Spinal cord (tissue), 10 donors: ENCODE measurements around the gene ZBTB16. TPM values are rescaled to one million over a fixed set of nuclear protein-coding genes. Genes with fewer than 3 reads are reported as not detected.
A peak's percentile ranks its signal among the peaks of the same experiment; 100 is the strongest.

ENCODE experiments used
- DNase-seq, 6 donors: peaks; one replicate each; pipeline versions ENCODE4 v3.0.0 to v3.0.0-alpha.2; 2013 to 2015; ENCODE audit warnings: low spot score in 6 of 6, low read depth in 4 of 6
- H3K27ac ChIP-seq: one replicate; pipeline ENCODE4 v1.5.1; 2013; ENCODE audit warnings: low read depth, low read length, control low read depth
- H3K27me3 ChIP-seq: one replicate; pipeline ENCODE4 v1.6.1; 2013; ENCODE audit warnings: low read length; ENCODE audit not compliant: control insufficient read depth, insufficient read depth
- H3K36me3 ChIP-seq: one replicate; pipeline ENCODE4 v1.6.1; 2013; ENCODE audit warnings: low read length; ENCODE audit not compliant: control insufficient read depth, insufficient read depth
- H3K4me1 ChIP-seq: one replicate; pipeline ENCODE4 v1.6.1; 2013; ENCODE audit warnings: low read length; ENCODE audit not compliant: control insufficient read depth, insufficient read depth
- H3K4me3 ChIP-seq: one replicate; pipeline ENCODE4 v1.5.1; 2013; ENCODE audit warnings: low read depth, low read length, control low read depth
- H3K9me3 ChIP-seq: one replicate; pipeline ENCODE4 v1.6.1; 2013; ENCODE audit warnings: low read length; ENCODE audit not compliant: control insufficient read depth, insufficient read depth
- WGBS: methylation state at CpG from one replicate; pipeline ENCODE4 v1.1.5; 2013; ENCODE audit warnings: missing lambda C conversion rate; ENCODE audit not compliant: insufficient coverage; 5-methylcytosine and 5-hydroxymethylcytosine counted together
- polyA plus RNA-seq, 2 donors: library from polyadenylated mRNA; unstranded; fragments of 120-200 nt; gene quantifications; one replicate each; pipeline ENCODE4 v1.2.1, GENCODE V29; 2013; ENCODE audit not compliant: insufficient read length in 2 of 2
- total RNA-seq, 2 donors: library from RNA; depleted of rRNA in 1 of 2; stranded (reverse); fragments of 120-200 nt in 1 of 2; fragments of >200 nt in 1 of 2; gene quantifications; one replicate each; pipeline versions ENCODE4 v1.2.3 to v1.2.4, GENCODE V29; 2013 to 2014
- donor health status: healthy.

Gene ZBTB16
- total and polyA plus RNA-seq, 4 donors = 4.5 to 17.9 (median 9.2) TPM

DNA sequence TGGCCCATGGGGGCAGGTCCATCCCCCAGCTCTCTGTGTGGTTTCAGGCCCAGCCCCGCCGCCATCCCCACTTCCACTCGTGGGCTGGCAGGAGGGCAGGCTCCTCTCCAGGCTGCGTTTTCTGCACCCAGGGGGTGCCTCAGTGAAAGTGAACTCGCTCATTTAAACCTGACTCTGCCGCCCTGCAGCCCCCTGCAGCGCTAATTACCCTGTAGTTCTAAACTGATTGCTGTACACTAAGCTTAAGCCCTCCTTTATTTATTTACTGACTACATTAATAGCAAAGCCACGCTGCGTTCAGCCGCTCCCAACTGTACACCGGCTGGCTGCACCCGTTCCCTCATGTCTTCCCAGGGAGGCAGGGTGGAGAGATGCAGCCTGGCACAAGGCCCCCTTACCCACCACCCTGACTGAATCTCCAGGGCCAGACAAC is 200.1 kb downstream of the ZBTB16 start:
- Histone ChIP-seq H3K9me3 (no peaks in the 10 kb centered on the region), H3K4me1 (peaks cover 42% of the 10 kb centered on the region), H3K27me3 (peaks cover 11% of the 10 kb centered on the region), H3K27ac (no peak overlapping the region), H3K4me3 (no peak overlapping the region), H3K36me3 (no peaks in the 10 kb centered on the region)
- 54% methylated on average over 12 of the region's 12 CpGs for WGBS
- peak in 1 of 6 donors; percentile 57 for DNase-seq

DNA sequence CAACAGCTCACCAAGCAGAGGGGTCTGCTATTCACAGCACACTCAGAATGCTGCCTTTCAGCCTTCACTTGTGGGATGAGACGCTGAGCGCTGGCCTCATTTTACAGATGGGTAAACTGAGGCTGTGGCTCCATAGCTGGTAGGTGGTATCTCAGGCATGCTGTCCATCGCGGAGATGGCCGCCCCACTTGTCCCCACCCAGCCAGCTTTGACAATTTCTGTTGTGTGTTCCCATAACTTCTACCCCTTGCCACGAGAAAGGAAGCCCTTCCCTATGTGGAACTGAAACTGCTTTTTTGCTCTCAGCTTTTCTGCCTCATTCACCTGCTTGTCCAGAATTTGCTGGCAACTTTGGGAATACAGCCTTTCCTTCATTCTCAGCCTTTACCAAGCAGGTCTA is 200.6 kb downstream of the ZBTB16 start:
- H3K27me3 ChIP-seq = peaks cover 13% of the 10 kb centered on the region
- WGBS = 89% methylated on average over 6 of the region's 6 CpGs
- H3K4me1 ChIP-seq = peaks cover 42% of the 10 kb centered on the region
- no peak for DNase-seq
- no peaks in the 10 kb centered on the region for H3K9me3 ChIP-seq
- no peak overlapping the region for H3K4me3 ChIP-seq
- no peak overlapping the region for H3K27ac ChIP-seq
- no peaks in the 10 kb centered on the region for H3K36me3 ChIP-seq

DNA sequence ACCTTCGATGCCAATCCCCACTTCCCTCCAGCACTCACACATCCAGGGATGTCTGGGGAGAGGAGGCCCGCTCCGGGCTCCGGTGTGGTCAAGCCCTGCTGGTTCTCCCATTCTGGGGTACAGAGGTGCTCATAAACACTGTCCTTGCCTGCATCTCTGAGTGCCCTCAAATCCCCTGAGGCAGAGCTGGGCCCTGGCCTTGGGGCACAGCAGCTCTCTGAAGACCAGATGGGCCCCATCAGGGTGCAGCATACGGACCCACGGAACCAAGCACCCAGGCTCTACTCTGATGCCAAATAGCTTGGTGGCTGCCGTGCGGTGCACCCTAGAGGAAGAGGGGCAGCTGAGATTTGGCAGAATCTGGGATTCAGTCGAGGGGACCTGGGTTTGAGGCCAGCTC is 201.0 kb downstream of the ZBTB16 start:
- H3K4me1 ChIP-seq = peaks cover 42% of the 10 kb centered on the region

DNA sequence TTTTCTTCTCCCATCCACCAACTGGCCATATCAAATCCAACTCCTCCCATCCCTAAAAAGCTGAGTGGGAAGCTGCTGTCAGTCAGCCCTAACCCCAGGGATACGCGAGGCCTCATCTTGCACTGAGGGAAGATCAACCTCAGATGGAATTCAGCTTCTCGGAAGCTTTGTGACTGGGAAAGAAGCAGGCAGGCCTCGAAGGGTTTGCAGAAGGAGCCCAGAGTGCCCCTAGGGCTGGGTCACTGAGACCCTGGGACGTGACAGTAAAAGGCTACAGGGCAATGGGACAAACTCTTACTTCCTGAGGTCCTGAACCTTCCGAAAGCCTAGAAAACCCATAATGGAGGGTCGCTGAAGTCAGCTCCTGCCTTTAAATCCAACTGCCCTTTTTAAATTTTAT is 202.3 kb downstream of the ZBTB16 start:
- H3K4me1 ChIP-seq = peaks cover 40% of the 10 kb centered on the region
- H3K27me3 ChIP-seq = peaks cover 14% of the 10 kb centered on the region
- H3K4me3 ChIP-seq = no peak overlapping the region
- H3K9me3 ChIP-seq = no peaks in the 10 kb centered on the region
- no peak for DNase-seq
- H3K36me3 ChIP-seq = no peaks in the 10 kb centered on the region
- 74% methylated on average over 6 of the region's 7 CpGs for WGBS
- H3K27ac ChIP-seq = no peak overlapping the region

More for the DNA sequence above, 201.0 kb downstream of the ZBTB16 start:
- Histone ChIP-seq H3K4me3 (no peak overlapping the region), H3K27ac (no peak overlapping the region), H3K36me3 (no peaks in the 10 kb centered on the region), H3K9me3 (no peaks in the 10 kb centered on the region), H3K27me3 (peaks cover 14% of the 10 kb centered on the region)
- no peak for DNase-seq
- 75% methylated on average over 8 of the region's 9 CpGs for WGBS

DNA sequence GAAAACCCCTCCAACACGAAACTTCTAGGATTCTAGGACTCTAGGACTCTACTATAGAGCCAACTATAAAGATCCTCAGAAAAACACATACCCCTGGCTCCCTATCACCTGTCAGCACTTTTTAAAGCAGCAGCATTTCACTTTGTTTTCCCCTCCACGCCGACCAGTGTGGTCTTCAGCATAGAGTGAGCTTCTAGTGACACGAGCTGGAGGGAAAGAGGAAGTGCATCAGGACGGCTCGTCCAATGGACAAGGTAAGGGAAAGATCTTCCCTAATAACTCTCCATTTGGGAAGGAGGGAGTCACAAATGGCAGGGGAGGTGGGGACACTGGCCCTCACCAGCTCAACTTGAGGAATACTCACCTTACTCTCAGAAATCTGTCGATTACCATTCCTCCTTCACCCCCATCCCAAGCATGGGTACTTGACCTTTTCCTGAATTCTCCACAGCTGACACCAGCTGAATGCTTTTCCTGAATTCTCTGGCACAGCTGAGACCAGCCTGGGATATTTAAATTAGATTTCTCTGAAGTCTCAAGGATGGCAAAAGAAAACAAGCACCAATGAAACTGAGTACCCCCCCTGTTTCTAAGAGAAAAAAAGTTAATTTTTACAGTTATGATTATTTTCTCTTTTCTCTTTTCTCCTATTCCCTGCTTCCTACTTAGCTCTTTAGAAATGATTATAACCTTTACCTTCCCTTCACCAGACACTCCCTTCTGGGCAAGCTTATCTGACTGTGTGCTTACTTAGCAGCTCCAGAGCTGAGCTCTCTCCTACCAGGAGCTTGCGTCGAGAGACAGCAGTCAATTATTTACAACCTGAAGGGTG is 203.4 kb downstream of the ZBTB16 start:
- Histone ChIP-seq H3K36me3 (no peaks in the 10 kb centered on the region), H3K4me1 (peaks cover 30% of the 10 kb centered on the region), H3K27me3 (peaks cover 14% of the 10 kb centered on the region), H3K4me3 (no peak overlapping the region), H3K9me3 (no peaks in the 10 kb centered on the region), H3K27ac (no peak overlapping the region)
- peak in 5 of 6 donors; percentile 53 to 95 (median 70) for DNase-seq
- WGBS = 63% methylated on average over 4 of the region's 9 CpGs

DNA sequence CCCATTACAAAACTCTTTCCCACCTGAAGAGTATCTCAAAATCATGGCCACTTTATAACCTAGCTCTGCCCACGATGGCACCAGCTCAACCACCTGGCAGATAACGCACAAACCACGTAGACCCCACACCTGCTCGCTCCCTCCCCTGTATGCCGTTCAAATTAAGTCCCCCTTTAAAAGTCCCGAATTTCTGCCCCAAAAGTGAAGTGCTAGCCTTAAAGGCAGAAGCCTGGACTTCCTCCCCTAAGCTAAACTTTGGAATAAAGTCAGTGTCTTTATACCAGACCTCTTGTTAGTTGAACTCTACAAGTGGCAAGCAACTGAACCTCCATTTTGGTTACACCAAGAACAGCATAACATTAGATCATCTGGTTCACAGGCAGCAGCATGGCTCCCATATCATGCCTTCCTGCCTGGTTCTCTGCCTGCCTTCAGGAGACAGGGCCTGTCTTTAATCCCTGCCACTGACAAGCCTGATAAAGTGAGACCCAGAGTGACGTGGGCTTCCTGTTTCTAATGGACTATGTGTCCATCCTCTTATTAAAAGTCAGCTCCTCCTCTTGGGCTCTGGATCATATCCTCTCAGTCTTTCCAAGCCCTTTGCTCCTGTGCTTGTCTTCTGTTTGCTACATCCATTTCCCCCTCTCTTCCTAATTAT is 204.1 kb downstream of the ZBTB16 start:
- WGBS = 84% methylated on average over 7 of the region's 7 CpGs
- peaks cover 14% of the 10 kb centered on the region for H3K27me3 ChIP-seq
- no peak for DNase-seq
- H3K9me3 ChIP-seq = no peaks in the 10 kb centered on the region
- no peak overlapping the region for H3K4me3 ChIP-seq
- peaks cover 22% of the 10 kb centered on the region for H3K4me1 ChIP-seq
- H3K27ac ChIP-seq = no peak overlapping the region
- no peaks in the 10 kb centered on the region for H3K36me3 ChIP-seq

DNA sequence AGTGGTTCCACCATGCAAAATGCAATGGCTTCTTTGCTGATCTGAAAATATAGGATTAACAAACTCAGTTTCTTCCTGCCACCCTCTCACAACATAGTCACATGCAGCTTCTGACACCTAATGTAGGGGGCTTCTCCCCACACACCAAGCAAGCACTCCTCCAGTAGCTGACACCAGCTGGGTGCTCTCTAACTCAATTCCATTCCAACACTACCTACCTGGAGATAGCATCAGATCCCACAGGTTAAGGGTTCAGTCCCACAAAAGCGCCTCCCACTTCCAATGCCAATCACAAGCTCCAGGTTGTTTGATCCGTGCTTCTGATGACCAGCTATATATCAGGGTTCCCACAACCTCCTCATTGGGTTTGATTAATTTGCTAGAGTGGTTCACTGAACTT is 204.9 kb downstream of the ZBTB16 start:
- H3K27ac ChIP-seq = no peak overlapping the region
- no peaks in the 10 kb centered on the region for H3K9me3 ChIP-seq
- no peak overlapping the region for H3K4me3 ChIP-seq
- no peaks in the 10 kb centered on the region for H3K36me3 ChIP-seq
- DNase-seq = no peak
- 100% methylated on average over 1 of the region's 2 CpGs for WGBS
- H3K4me1 ChIP-seq = peaks cover 17% of the 10 kb centered on the region
- peaks cover 14% of the 10 kb centered on the region for H3K27me3 ChIP-seq

DNA sequence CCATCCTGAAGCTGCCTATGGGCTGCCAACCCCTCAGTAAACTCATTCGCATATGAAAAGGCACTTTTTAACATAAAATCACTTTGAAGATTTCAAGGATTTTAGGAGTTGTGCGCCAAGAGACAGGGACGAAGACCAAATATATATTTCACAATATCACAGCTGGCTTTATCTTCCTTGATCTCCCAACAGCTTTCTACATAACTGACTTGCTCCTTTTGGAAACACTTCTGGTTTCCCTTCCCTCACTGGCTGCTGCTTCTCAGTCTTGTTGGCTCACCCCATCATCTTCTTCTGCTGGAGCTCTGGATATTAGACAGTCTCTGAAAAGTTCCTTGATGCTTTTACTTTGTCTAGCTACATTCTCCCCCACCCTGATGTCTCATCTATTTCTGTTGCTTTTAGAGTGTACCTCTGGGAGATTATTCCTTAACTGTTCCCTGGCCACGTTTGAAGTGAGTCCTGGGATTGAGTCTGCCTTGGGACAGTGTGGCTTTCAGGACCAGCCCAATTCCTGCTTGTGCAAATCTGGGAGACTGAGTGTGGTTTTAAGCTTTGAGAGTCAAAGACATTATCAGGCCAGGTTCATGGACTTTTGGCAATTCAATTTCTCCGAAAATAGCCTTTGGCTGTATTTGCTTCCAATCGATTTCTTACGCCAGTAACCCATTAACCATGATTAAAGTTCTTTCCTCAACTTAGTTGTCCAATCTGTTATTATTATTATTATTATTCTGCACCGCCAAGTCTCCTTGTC is 205.8 kb downstream of the ZBTB16 start:
- H3K9me3 ChIP-seq = no peaks in the 10 kb centered on the region
- peaks cover 13% of the 10 kb centered on the region for H3K27me3 ChIP-seq
- 74% methylated on average over 5 of the region's 8 CpGs for WGBS
- no peak for DNase-seq
- H3K4me1 ChIP-seq = peaks cover 8% of the 10 kb centered on the region
- H3K36me3 ChIP-seq = no peaks in the 10 kb centered on the region
- no peak overlapping the region for H3K4me3 ChIP-seq
- H3K27ac ChIP-seq = no peak overlapping the region

DNA sequence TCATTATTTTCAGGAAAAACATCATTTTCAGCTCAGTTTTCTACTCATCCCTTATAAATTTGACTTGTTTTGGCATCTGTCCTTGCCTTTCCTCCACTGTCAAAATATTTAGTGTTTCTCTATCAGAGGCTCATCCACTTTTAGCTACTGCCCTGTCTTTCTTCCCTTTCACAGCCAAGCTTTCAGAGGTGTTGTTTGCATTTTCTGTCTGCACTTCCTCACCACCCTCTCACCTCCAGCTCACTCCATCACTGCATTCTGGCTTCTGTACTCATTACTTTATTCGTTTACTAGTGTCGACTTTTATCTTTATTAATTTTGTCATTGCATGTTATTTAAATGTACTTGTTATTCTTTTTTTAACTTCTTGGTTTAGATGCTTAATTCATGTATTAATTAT is 210.0 kb downstream of the ZBTB16 start:
- DNase-seq = no peak
- Histone ChIP-seq H3K36me3 (no peaks in the 10 kb centered on the region), H3K27me3 (peaks cover 8% of the 10 kb centered on the region), H3K4me1 (no peaks in the 10 kb centered on the region), H3K9me3 (no peaks in the 10 kb centered on the region), H3K4me3 (no peak overlapping the region), H3K27ac (no peak overlapping the region)
- no CpG with 5 or more reads among the region's 2 CpGs for WGBS
